ENCODE results near the gene MYCT1.

DNA sequence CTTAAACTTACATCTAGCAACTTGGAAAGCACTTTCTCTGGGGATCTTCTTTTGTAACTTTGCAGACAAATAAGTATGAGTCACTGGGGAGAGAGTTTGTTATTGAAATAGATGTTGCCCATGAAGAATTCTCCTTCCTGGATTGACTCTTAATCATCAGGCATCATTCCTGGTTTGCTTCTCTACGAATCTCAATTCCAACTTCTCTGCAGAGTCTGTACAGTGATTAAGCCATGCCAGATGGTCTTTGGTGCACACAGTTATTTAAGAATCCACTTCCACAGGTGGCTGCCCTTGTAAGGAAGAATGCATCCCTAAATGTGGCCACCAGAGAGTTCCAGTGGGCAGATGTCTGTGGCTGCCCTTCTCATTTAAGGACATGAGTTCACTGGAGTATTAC is 25.7 kb downstream of the MYCT1 start:
- TF ChIP-seq, protein P1, sequence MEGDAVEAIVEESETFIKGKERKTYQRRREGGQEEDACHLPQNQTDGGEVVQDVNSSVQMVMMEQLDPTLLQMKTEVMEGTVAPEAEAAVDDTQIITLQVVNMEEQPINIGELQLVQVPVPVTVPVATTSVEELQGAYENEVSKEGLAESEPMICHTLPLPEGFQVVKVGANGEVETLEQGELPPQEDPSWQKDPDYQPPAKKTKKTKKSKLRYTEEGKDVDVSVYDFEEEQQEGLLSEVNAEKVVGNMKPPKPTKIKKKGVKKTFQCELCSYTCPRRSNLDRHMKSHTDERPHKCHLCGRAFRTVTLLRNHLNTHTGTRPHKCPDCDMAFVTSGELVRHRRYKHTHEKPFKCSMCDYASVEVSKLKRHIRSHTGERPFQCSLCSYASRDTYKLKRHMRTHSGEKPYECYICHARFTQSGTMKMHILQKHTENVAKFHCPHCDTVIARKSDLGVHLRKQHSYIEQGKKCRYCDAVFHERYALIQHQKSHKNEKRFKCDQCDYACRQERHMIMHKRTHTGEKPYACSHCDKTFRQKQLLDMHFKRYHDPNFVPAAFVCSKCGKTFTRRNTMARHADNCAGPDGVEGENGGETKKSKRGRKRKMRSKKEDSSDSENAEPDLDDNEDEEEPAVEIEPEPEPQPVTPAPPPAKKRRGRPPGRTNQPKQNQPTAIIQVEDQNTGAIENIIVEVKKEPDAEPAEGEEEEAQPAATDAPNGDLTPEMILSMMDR (IDR thresholded peaks at IDR 0.05): no peak
- TF ChIP-seq, protein P2, sequence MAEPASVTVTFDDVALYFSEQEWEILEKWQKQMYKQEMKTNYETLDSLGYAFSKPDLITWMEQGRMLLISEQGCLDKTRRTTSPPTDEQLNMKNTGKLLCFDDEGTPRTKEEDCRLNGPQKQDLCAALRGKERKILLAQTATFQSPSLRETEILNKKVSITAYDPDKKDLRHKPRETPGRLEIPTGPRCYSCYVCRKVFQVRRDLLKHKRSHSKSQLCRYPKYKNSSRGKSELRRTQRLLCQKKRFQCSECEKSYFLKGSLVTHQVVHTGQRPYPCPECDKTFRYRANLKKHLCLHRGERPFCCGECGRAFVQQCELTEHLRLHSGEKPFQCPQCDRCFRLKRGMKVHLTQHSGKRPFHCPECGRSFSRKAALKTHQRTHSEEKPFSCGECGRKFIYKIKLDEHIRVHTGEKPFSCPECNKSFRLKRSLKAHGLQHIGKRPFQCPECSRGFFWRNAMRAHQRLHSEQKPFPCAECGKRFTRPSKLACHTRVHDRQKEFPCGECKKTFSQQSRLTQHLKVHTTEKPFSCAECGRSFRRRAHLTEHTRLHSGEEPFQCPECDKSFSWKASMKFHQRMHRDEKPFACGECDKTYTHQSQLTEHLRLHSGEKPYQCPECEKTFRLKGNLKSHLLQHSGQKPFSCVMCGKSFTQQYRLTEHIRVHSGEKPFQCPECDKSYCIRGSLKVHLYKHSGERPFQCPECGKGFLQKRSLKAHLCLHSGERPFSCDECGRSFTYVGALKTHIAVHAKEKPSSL (CRISPR knock-in tag; conservative IDR thresholded peaks at IDR 0.05): no peak
- TF ChIP-seq MYBL2 (CRISPR knock-in tag; IDR thresholded peaks at IDR 0.05): no peak
- TF ChIP-seq ZNF263 (CRISPR knock-in tag; IDR thresholded peaks at IDR 0.05; ENCODE audit: low read depth): no peak
- TF ChIP-seq KAT7 (CRISPR knock-in tag; IDR thresholded peaks at IDR 0.05; ENCODE audit: borderline replicate concordance): no peak
- TF ChIP-seq IRF2 (CRISPR knock-in tag; IDR thresholded peaks at IDR 0.05; ENCODE audit: borderline replicate concordance, low read depth): no peak

Data from WTC11 (cell line).